Tibial artery (tissue), 4 donors: ENCODE results near the gene ENKUR.

Experiments used
- DNase-seq, 2 donors: peaks; one replicate each; pipeline ENCODE4 v3.0.0-alpha.2; 2019
- H3K27ac ChIP-seq, 2 donors: fragments of 200-600 bp; sonication (generic) in 1 of 2; 1 replicate in 1 of 2; 2 replicates in 1 of 2; pipeline ENCODE4 v1.5.1; 2018 to 2019; ENCODE audit warnings: mild to moderate bottlenecking in 1 of 2
- H3K27me3 ChIP-seq, 2 donors: fragments of 200-600 bp; sonication (generic) in 1 of 2; one replicate each; pipeline versions ENCODE4 v1.5.1 to v1.6.0; 2016 to 2019
- H3K36me3 ChIP-seq, 3 donors: fragments of 200-600 bp; sonication (generic) in 2 of 3; one replicate each; pipeline ENCODE4 v1.5.1; 2016 to 2019; ENCODE audit warnings: mild to moderate bottlenecking in 2 of 3
- H3K4me1 ChIP-seq, 4 donors: fragments of 200-600 bp; sonication (generic) in 2 of 4; 1 replicate in 3 of 4; 2 replicates in 1 of 4; pipeline ENCODE4 v1.5.1; 2016 to 2019
- H3K4me3 ChIP-seq, 2 donors: fragments of 200-600 bp; sonication (generic) in 1 of 2; 1 replicate in 1 of 2; 2 replicates in 1 of 2; pipeline ENCODE4 v1.5.1; 2018 to 2019; ENCODE audit warnings: mild to moderate bottlenecking in 2 of 2
- H3K9me3 ChIP-seq, 3 donors: fragments of 200-600 bp; sonication (generic) in 1 of 3; one replicate each; pipeline ENCODE4 v1.5.1; 2016 to 2019
- intact Hi-C: fragments of 100-400 bp; cut with DNase I; formaldehyde crosslinking; loops from one replicate; pipeline ENCODE4 v1.15.0; 2023; ENCODE audit warnings: low total_unique reads
- TF ChIP-seq, protein P1 (sequence below), 2 experiments: fragments of 200-600 bp in 1 of 2; fragments of 450-650 bp in 1 of 2; IDR thresholded peaks; one replicate each; pipeline ENCODE4 v1.5.1; 2017 to 2019; ENCODE audit warnings: antibody characterized with exemption in 2 of 2, mild to moderate bottlenecking in 1 of 2, moderate library complexity in 1 of 2

The ENKUR gene

DNA sequence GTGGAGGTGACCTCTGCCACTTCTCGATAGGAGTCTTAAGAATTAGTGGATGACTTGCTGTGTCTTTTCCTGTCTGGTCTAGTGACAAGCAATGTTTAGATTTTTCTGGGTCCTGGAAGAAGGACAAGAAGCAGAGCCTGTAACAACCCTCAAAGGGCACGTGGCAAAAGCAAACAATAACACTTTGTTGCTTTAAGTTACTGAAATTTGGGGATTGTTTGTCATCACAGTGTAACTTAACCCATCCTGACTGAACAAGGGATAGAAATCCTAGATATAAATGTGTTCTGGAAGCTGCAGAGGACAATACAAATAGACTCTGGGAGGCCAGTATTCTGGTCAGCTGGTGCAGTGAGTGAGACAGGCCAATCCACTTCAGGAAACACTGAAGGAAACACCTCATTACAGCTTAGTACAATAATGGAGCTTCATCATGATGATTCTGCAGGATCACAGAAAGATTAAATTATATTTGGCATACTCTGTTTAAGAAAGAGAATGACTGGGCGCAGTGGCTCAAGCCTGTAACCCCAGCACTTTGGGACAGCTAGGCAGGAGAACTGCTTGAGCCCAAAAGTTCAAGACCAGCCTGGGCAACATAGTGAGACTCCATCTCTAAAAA lies 23.3 kb downstream of the ENKUR start:
- intact Hi-C loops = no loop called here
- TF ChIP-seq, protein P1, sequence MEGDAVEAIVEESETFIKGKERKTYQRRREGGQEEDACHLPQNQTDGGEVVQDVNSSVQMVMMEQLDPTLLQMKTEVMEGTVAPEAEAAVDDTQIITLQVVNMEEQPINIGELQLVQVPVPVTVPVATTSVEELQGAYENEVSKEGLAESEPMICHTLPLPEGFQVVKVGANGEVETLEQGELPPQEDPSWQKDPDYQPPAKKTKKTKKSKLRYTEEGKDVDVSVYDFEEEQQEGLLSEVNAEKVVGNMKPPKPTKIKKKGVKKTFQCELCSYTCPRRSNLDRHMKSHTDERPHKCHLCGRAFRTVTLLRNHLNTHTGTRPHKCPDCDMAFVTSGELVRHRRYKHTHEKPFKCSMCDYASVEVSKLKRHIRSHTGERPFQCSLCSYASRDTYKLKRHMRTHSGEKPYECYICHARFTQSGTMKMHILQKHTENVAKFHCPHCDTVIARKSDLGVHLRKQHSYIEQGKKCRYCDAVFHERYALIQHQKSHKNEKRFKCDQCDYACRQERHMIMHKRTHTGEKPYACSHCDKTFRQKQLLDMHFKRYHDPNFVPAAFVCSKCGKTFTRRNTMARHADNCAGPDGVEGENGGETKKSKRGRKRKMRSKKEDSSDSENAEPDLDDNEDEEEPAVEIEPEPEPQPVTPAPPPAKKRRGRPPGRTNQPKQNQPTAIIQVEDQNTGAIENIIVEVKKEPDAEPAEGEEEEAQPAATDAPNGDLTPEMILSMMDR (IDR thresholded peaks at IDR 0.05) = no peak
- Histone ChIP-seq H3K27me3 (no peaks in the 10 kb centered on the region), H3K4me3 (no peak overlapping the region), H3K27ac (no peak overlapping the region), H3K36me3 (no peaks in the 10 kb centered on the region), H3K9me3 (no peaks in the 10 kb centered on the region), H3K4me1 (no peaks in the 10 kb centered on the region)
- DNase-seq = no peak

DNA sequence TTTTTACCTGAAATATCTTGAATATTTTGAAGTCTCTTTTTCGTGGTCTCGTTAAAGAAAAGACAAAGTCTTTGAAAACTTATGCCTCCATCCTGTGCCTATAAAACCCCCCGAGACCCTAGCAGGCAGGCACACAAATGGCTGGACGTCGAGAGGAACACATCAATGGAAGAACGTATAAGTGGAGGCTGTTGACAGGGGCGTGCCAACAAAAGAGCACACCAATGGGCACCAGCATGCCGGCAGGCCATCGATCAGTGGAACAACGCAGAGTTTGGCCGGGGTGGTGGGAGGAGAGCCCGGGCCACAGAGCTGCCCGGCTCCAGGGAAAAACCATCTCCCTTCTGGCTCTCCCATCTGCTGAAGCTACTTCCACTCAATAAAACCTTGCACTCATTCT lies 24.7 kb downstream of the ENKUR start:
- Histone ChIP-seq H3K27me3 (no peaks in the 10 kb centered on the region), H3K4me1 (no peaks in the 10 kb centered on the region), H3K36me3 (no peaks in the 10 kb centered on the region), H3K4me3 (no peak overlapping the region), H3K9me3 (no peaks in the 10 kb centered on the region), H3K27ac (no peak overlapping the region)
- intact Hi-C loops = no loop called here
- no peak for DNase-seq
- TF ChIP-seq, protein P1 (IDR thresholded peaks at IDR 0.05) = no peak

DNA sequence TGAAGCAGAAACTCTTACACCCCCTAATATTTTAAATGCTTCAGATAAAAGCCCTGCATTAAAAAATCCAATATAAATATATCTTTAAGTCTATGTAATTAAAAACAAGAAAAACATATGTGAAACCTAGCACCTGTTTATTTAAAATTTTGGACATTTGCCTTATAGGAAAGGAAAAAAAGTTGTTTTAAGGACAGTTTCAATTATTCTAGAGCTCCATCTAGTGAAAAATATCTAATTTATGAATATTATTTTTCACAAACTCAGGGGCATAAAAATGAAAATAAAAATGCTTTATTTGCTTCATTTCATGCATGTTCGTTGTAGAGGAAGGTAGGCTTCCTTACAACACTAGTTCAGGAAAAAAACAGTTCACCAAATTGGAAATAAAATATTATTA lies 26.1 kb downstream of the ENKUR start:
- intact Hi-C loops = no loop called here
- Histone ChIP-seq H3K27ac (no peak overlapping the region), H3K36me3 (no peaks in the 10 kb centered on the region), H3K27me3 (no peaks in the 10 kb centered on the region), H3K4me1 (no peaks in the 10 kb centered on the region), H3K9me3 (no peaks in the 10 kb centered on the region), H3K4me3 (no peak overlapping the region)
- TF ChIP-seq, protein P1 (IDR thresholded peaks at IDR 0.05) = peak; percentile 28 to 31
- no peak for DNase-seq

DNA sequence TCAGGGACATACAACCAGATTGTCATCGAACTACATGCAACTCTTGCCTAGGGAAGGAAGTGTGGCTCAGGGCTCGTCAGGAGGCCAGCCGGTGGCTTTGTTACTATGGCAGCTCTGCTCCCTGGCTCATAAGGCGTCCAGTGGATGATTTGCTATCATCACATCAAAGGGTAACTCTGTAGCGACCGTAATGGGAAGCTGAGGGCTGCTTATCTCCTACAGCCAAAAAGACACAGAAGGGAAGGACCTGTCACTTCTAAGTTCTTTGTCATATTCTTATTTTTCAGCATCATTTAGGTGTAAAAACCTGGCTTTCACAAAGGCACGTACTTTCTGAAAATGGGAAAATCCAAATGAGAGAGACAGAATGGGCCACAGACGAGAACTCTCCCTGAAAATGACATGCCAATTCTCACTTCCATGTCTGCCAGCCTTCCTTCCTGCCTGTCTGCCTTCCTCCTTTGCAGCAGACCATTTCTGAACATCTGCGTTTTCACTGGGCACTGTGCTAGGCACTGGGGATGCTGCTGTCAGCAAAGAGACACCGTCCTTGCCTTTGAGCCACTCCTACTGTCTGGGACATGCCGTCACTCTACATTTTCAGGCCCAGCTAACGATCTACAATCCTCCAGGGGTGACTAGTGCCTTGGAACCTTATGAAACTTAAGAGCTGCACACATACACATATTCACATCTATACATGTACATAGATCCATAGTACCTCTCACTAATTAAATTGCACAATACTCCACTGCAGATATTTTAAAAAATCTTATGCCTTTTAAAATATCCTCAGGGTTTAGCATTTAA lies 26.9 kb downstream of the ENKUR start:
- H3K4me1 ChIP-seq = no peaks in the 10 kb centered on the region
- intact Hi-C loops = no loop called here
- no peak overlapping the region for H3K4me3 ChIP-seq
- H3K27me3 ChIP-seq = no peaks in the 10 kb centered on the region
- no peaks in the 10 kb centered on the region for H3K9me3 ChIP-seq
- no peak overlapping the region for H3K27ac ChIP-seq
- H3K36me3 ChIP-seq = no peaks in the 10 kb centered on the region
- TF ChIP-seq, protein P1 (IDR thresholded peaks at IDR 0.05) = no peak
- DNase-seq = no peak

DNA sequence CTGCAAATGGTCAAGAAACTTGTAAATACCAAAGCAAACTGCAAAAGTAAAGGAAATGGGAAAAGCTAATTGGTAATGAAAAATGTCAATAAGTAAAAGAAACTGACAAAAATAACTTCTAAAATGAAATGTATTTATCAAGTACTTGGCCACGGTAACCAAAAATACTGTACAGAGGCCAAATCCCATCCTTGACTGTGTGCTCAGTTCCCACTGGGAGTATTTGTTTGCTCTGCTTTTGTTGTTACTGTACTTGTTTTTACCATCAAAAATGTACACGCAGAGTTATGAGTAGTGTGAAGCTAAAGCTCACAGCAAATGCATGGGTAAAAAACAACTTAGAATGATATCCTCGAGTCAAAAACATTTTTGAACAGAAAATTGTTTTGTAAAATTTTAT lies 31.1 kb downstream of the ENKUR start:
- intact Hi-C loops = no loop called here
- DNase-seq = no peak

More for the DNA sequence above, 31.1 kb downstream of the ENKUR start:
- no peaks in the 10 kb centered on the region for H3K4me1 ChIP-seq
- H3K27me3 ChIP-seq = no peaks in the 10 kb centered on the region
- TF ChIP-seq, protein P1 (IDR thresholded peaks at IDR 0.05) = no peak
- no peaks in the 10 kb centered on the region for H3K9me3 ChIP-seq
- no peak overlapping the region for H3K27ac ChIP-seq
- H3K4me3 ChIP-seq = no peak overlapping the region
- no peaks in the 10 kb centered on the region for H3K36me3 ChIP-seq
